B cell (primary cell): ENCODE data around the gene BANF2. TPM values are rescaled to one million over a fixed set of nuclear protein-coding genes. Genes with fewer than 3 reads are reported as not detected.

Experiments used
- ATAC-seq: fragments of 200-7000 bp; cut with Tn5 transposase; one replicate; pipeline ENCODE4 v1.10.0; 2021; ENCODE audit warnings: low read depth, mild to moderate bottlenecking, moderate number of reproducible peaks, moderate library complexity
- CTCF ChIA-PET: fragments of 350-600 bp; sonication (Branson Sonifier 250); formaldehyde crosslinking; loops from one replicate; lab custom pipeline; 2021; ENCODE audit warnings: antibody characterized with exemption, inconsistent platforms; lab: Charles Lee
- POLR2A ChIA-PET: fragments of 350-600 bp; sonication (Branson Sonifier 250); formaldehyde crosslinking; loops from one replicate; lab custom pipeline; 2021; ENCODE audit warnings: antibody characterized with exemption; lab: Charles Lee
- DNase-seq: peaks from one replicate; pipeline ENCODE4 v3.0.0; 2013
- H2AFZ ChIP-seq: 2 replicates; pipeline ENCODE4 v1.6.1; 2012; ENCODE audit warnings: mild to moderate bottlenecking, low read depth, low read length; ENCODE audit not compliant: insufficient read depth, poor library complexity, severe bottlenecking
- H3K27ac ChIP-seq, 2 donors: 1 replicate in 1 of 2; 2 replicates in 1 of 2; pipeline ENCODE4 v1.5.1; 2012 to 2013; ENCODE audit warnings: low read length in 2 of 2, mild to moderate bottlenecking in 2 of 2, moderate library complexity in 1 of 2
- H3K27me3 ChIP-seq, 4 experiments: fragments of 200-600 bp in 1 of 4; sonication (generic) in 1 of 4; replicated peaks in 1 of 4; 1 replicate in 2 of 4; 2 replicates in 2 of 4; pipeline versions ENCODE4 v1.6.1 to v1.7.0; 2013 to 2016; ENCODE audit warnings: low read length in 3 of 4, mild to moderate bottlenecking in 2 of 4, mixed read lengths in 1 of 4, moderate library complexity in 1 of 4; ENCODE audit not compliant: insufficient read depth in 4 of 4, control insufficient read depth in 3 of 4; ENCODE audit errors: control extremely low read depth in 1 of 4
- H3K36me3 ChIP-seq, 2 experiments: replicated peaks in 1 of 2; 1 replicate in 1 of 2; 2 replicates in 1 of 2; pipeline versions ENCODE4 v1.6.1 to v1.7.1; 2013; ENCODE audit warnings: low read length in 1 of 2; ENCODE audit not compliant: insufficient read depth in 2 of 2, control insufficient read depth in 1 of 2; ENCODE audit errors: control extremely low read depth in 1 of 2, extremely low read depth in 1 of 2
- H3K4me1 ChIP-seq, 2 donors: fragments of 200-600 bp in 1 of 2; sonication (generic) in 1 of 2; 1 replicate in 1 of 2; 2 replicates in 1 of 2; pipeline versions ENCODE4 v1.5.1 to v1.6.1; 2013 to 2017; ENCODE audit warnings: low read length in 2 of 2; ENCODE audit not compliant: control insufficient read depth in 2 of 2, insufficient read depth in 2 of 2
- H3K4me2 ChIP-seq: replicated peaks from 2 replicates; pipeline ENCODE3; 2012; ENCODE audit warnings: mild to moderate bottlenecking, low read depth, low read length; ENCODE audit not compliant: poor library complexity, severe bottlenecking
- H3K4me3 ChIP-seq, 5 experiments: fragments of 200-600 bp in 1 of 5; sonication (generic) in 1 of 5; 1 replicate in 3 of 5; 2 replicates in 2 of 5; pipeline versions ENCODE4 v1.5.1 to v1.7.0; 2011 to 2016; ENCODE audit warnings: low read length in 4 of 5, mild to moderate bottlenecking in 4 of 5, low read depth in 2 of 5, control low read depth in 1 of 5, moderate library complexity in 1 of 5; ENCODE audit not compliant: insufficient read depth in 1 of 5; ENCODE audit errors: control extremely low read depth in 1 of 5, extremely low read depth in 1 of 5
- H3K79me2 ChIP-seq: fragments of 200-600 bp; sonication (generic); one replicate; pipeline ENCODE4 v1.6.0; 2016; ENCODE audit warnings: low read length; ENCODE audit not compliant: control insufficient read depth, insufficient read depth
- H3K9ac ChIP-seq: fragments of 200-600 bp; sonication (generic); 2 replicates; pipeline ENCODE4 v1.6.1; 2017; ENCODE audit warnings: mild to moderate bottlenecking, low read length, moderate library complexity
- H3K9me3 ChIP-seq, 3 donors: one replicate each; pipeline versions ENCODE4 v1.6.1 to v1.7.1; 2013; ENCODE audit warnings: low read length in 2 of 3; ENCODE audit not compliant: control insufficient read depth in 2 of 3, insufficient read depth in 1 of 3; ENCODE audit errors: control extremely low read depth in 1 of 3
- H4K20me1 ChIP-seq: 2 replicates; pipeline ENCODE4 v1.6.0; 2012; ENCODE audit warnings: mild to moderate bottlenecking, low read length; ENCODE audit not compliant: insufficient read depth, control insufficient read depth, poor library complexity, severe bottlenecking
- H3K27ac Mint-ChIP-seq: one replicate; pipeline ENCODE4 v1.8.0; 2021; ENCODE audit warnings: mixed read lengths
- H3K27me3 Mint-ChIP-seq: one replicate; pipeline ENCODE4 v1.8.0; 2021; ENCODE audit warnings: mixed read lengths
- H3K4me1 Mint-ChIP-seq: one replicate; pipeline ENCODE4 v1.8.0; 2021; ENCODE audit warnings: mixed read lengths
- H3K4me3 Mint-ChIP-seq: one replicate; pipeline ENCODE4 v1.8.0; 2021; ENCODE audit warnings: mixed read lengths
- H3K9me3 Mint-ChIP-seq: one replicate; pipeline ENCODE4 v1.8.0; 2022; ENCODE audit warnings: mixed read lengths; ENCODE audit not compliant: insufficient read depth
- EZH2 ChIP-seq: IDR thresholded peaks from 2 replicates; pipeline ENCODE4 v1.6.1; 2012; ENCODE audit warnings: borderline replicate concordance, low read depth, mild to moderate bottlenecking, moderate library complexity, low read length; ENCODE audit not compliant: insufficient read depth, poor library complexity, severe bottlenecking
- WGBS: methylation state at CpG from one replicate; pipeline ENCODE4 v1.1.5; 2013; ENCODE audit warnings: missing lambda C conversion rate; ENCODE audit not compliant: insufficient coverage; 5-methylcytosine and 5-hydroxymethylcytosine counted together
- intact Hi-C: fragments of 100-400 bp; cut with micrococcal nuclease; formaldehyde crosslinking; loops from one replicate; pipeline ENCODE4 v1.10.0; 2022
- polyA plus RNA-seq: library from polyadenylated mRNA; depleted of rRNA; stranded (reverse); fragments of >200 nt; gene quantifications from 2 replicates; pipeline ENCODE4 v1.2.3, GENCODE V29; 2012
- total RNA-seq, 2 donors: library from RNA; stranded (reverse); fragments of 120-200 nt in 1 of 2; gene quantifications; 1 replicate in 1 of 2; 2 replicates in 1 of 2; pipeline versions ENCODE4 v1.2.3 to v1.2.4, GENCODE V29; 2013 to 2022
- TF ChIP-seq, protein P1 (sequence below): fragments of 200-600 bp; IDR thresholded peaks from one replicate; pipeline ENCODE4 v1.8.0; 2022; ENCODE audit warnings: antibody characterized with exemption, mild to moderate bottlenecking

BANF2 gene
- total and polyA plus RNA-seq, 2 donors (not counting 1 experiment from before 2014, with no cell fraction given), result not detected

DNA sequence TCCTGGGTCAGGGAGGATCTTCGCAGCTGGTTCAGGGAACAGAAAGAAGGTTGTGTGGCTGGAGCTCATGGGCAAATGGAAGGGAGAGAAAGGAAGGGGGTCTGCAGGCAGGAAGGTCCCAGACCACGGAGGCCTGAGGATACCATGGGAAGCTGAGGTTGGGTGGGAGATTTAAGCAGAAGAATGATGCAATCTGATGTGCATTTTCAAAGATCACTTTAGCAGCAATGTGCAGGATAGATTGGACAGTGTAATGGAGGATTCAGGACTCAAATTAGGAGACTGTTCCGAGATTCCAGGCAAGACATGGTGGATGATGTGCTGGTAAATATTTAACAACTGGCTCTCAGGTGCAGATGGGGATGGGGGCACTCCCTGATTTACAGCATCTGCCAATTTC lies 12.0 kb upstream of the BANF2 start:
- no peak for DNase-seq
- peaks cover 3 to 4% of the 10 kb centered on the region in 2 donors for H3K4me1 ChIP-seq
- ATAC-seq, result no peak
- Mint-ChIP-seq H3K27ac (no peak overlapping the region), H3K4me1 (peaks cover 3% of the 10 kb centered on the region), H3K4me3 (no peak overlapping the region), H3K9me3 (peaks cover 9% of the 10 kb centered on the region), H3K27me3 (peaks cover 62% of the 10 kb centered on the region)
- no peaks in the 10 kb centered on the region for H4K20me1 ChIP-seq
- no peak overlapping the region for H3K9ac ChIP-seq
- WGBS, result 83% methylated on average over 3 of the region's 3 CpGs
- no peaks in the 10 kb centered on the region for H3K79me2 ChIP-seq
- peaks cover 1 to 6% (median 3%) of the 10 kb centered on the region in 3 donors for H3K9me3 ChIP-seq
- H3K27me3 ChIP-seq, result peaks cover 0 to 17% (median 10%) of the 10 kb centered on the region in 4 experiments
- ChIA-PET CTCF (interaction anchor here (1.0 to 2.1 kb wide), 2 partner anchors 38 to 210 kb away, joined by 3 to 5 read pairs; no protein-coding TSS in a partner anchor), POLR2A (no interaction called here)
- no peak overlapping the region for H3K4me3 ChIP-seq
- no peak for TF ChIP-seq EZH2
- TF ChIP-seq, protein P1, sequence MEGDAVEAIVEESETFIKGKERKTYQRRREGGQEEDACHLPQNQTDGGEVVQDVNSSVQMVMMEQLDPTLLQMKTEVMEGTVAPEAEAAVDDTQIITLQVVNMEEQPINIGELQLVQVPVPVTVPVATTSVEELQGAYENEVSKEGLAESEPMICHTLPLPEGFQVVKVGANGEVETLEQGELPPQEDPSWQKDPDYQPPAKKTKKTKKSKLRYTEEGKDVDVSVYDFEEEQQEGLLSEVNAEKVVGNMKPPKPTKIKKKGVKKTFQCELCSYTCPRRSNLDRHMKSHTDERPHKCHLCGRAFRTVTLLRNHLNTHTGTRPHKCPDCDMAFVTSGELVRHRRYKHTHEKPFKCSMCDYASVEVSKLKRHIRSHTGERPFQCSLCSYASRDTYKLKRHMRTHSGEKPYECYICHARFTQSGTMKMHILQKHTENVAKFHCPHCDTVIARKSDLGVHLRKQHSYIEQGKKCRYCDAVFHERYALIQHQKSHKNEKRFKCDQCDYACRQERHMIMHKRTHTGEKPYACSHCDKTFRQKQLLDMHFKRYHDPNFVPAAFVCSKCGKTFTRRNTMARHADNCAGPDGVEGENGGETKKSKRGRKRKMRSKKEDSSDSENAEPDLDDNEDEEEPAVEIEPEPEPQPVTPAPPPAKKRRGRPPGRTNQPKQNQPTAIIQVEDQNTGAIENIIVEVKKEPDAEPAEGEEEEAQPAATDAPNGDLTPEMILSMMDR, result no peak
- intact Hi-C loops, result loop anchor here (10.0 kb wide), 2 partner anchors 153 to 1107 kb away; partner anchors contain the start of gene BFSP1
- no peak overlapping the region for H2AFZ ChIP-seq
- H3K4me2 ChIP-seq, result no peak overlapping the region
- no peaks in the 10 kb centered on the region for H3K36me3 ChIP-seq
- H3K27ac ChIP-seq, result no peak overlapping the region

DNA sequence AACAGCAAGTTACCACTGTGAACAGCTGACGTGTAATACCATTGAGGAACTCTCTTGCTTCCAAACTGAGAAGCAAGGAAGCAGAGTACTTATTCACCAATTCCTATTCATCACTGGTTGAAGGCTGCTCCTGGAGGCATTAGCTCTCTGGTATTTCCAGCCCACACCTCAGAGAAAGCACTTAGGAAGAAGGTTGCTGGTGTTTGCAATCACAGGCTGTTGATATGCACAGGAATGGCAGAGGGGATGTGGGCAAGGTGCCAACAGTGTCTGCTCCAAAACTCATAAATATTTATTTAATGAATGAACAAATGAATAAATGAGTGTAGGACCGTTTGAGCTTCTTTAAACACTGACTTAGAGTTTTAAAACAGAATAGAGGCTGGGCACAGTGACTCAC lies 10.8 kb upstream of the BANF2 start:
- intact Hi-C loops, result loop anchor here (10.0 kb wide), 2 partner anchors 154 to 1106 kb away; partner anchors contain the start of gene BFSP1
- H3K27ac Mint-ChIP-seq, result no peak overlapping the region
- no CpG with 5 or more reads among the region's 2 CpGs for WGBS

More for the DNA sequence above, 10.8 kb upstream of the BANF2 start:
- Histone ChIP-seq H3K9ac (no peak overlapping the region), H3K27me3 (peaks cover 0 to 19% (median 10%) of the 10 kb centered on the region in 4 experiments), H3K79me2 (no peaks in the 10 kb centered on the region), H3K4me1 (no peaks in the 10 kb centered on the region), H3K4me2 (no peak overlapping the region), H4K20me1 (no peaks in the 10 kb centered on the region), H3K36me3 (no peaks in the 10 kb centered on the region), H3K27ac (no peak overlapping the region), H2AFZ (no peak overlapping the region), H3K4me3 (no peak overlapping the region), H3K9me3 (peaks cover 1 to 6% (median 3%) of the 10 kb centered on the region in 3 donors)
- Mint-ChIP-seq H3K27me3 (peaks cover 66% of the 10 kb centered on the region), H3K4me1 (no peaks in the 10 kb centered on the region), H3K9me3 (peaks cover 9% of the 10 kb centered on the region), H3K4me3 (no peak overlapping the region)
- TF ChIP-seq, protein P1, result no peak
- TF ChIP-seq EZH2, result no peak
- ChIA-PET POLR2A (no interaction called here), CTCF (interaction anchor here (0.8 to 1.7 kb wide), 2 partner anchors 168 to 210 kb away, joined by 3 to 4 read pairs; no protein-coding TSS in a partner anchor)
- DNase-seq, result no peak
- ATAC-seq, result no peak
